Testis (tissue), 2 donors: ENCODE measurements around the gene TXNDC5.

ENCODE experiments used
- CTCF ChIP-seq, 3 experiments: fragments of 450-650 bp in 2 of 3; fragments of 200-600 bp in 1 of 3; sonication (generic) in 1 of 3; IDR thresholded peaks; one replicate each; pipeline ENCODE4 v1.5.1; 2016 to 2019; ENCODE audit warnings: antibody characterized with exemption in 3 of 3, mild to moderate bottlenecking in 2 of 3, moderate library complexity in 1 of 3
- POLR2A ChIP-seq: fragments of 450-650 bp; IDR thresholded peaks from one replicate; pipeline ENCODE4 v1.6.1; 2017; ENCODE audit warnings: antibody characterized with exemption, mild to moderate bottlenecking, moderate library complexity

GRCh38 chr6:7912736-7913517, 2.3 kb upstream of the TXNDC5 start:
- TF ChIP-seq POLR2A (no peak), CTCF (IDR thresholded peaks at IDR 0.05) (no peak)
